Testis (tissue), 2 donors: ENCODE data around the gene RNF149.
"Not testable (repeated sequence)": the region's sequence is repeated elsewhere in the genome, so short reads cannot be mapped to it uniquely, and the experiment has no call there.

Experiments
- CTCF ChIP-seq, 3 experiments: fragments of 450-650 bp in 2 of 3; fragments of 200-600 bp in 1 of 3; sonication (generic) in 1 of 3; IDR thresholded peaks; one replicate each; pipeline ENCODE4 v1.5.1; 2016 to 2019; ENCODE audit warnings: antibody characterized with exemption in 3 of 3, mild to moderate bottlenecking in 2 of 3, moderate library complexity in 1 of 3
- POLR2A ChIP-seq: fragments of 450-650 bp; IDR thresholded peaks from one replicate; pipeline ENCODE4 v1.6.1; 2017; ENCODE audit warnings: antibody characterized with exemption, mild to moderate bottlenecking, moderate library complexity

DNA sequence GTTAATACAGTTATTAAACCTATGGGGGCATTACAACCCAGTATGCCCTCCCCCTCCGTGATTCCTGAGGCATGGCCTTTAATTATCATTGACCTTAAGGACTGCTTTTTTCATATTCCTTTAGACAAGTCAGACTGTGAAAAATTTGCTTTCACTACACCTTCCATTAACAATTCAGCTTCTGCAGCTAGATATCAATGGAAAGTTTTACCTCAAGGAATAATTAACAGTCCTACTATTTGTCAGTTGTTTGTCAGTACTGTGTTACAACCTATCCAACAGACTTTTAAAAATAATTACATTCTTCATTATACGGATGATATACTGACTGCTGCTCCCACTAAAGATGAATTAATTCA lies 68.8 kb downstream of the RNF149 start:
- TF ChIP-seq POLR2A; CTCF (IDR thresholded peaks at IDR 0.05): not testable (repeated sequence)
